Spleen (tissue), 11 donors: ENCODE data around the gene UQCRQ. TPM values are rescaled to one million over a fixed set of nuclear protein-coding genes. Genes with fewer than 3 reads are reported as not detected.
"Not testable (repeated sequence)": the region's sequence is repeated elsewhere in the genome, so short reads cannot be mapped to it uniquely, and the experiment has no call there.

Experiments
- DNase-seq: peaks from one replicate; pipeline ENCODE4 v3.0.0-alpha.2; 2020
- H3K27ac ChIP-seq, 8 donors: fragments of 200-600 bp; sonication (generic) in 7 of 8; 1 replicate in 4 of 8; 2 replicates in 4 of 8; pipeline versions ENCODE4 v1.5.0 to v1.8.0; 2016 to 2021; ENCODE audit warnings: inconsistent platforms in 4 of 8, mild to moderate bottlenecking in 4 of 8, moderate library complexity in 1 of 8
- H3K27me3 ChIP-seq, 7 donors: fragments of 200-600 bp; sonication (generic) in 6 of 7; replicated peaks in 1 of 7; 1 replicate in 4 of 7; 2 replicates in 3 of 7; pipeline versions ENCODE4 v1.5.0 to v1.8.0; 2016 to 2021; ENCODE audit warnings: inconsistent platforms in 3 of 7, mild to moderate bottlenecking in 1 of 7
- H3K36me3 ChIP-seq, 6 donors: fragments of 200-600 bp; sonication (generic) in 5 of 6; 1 replicate in 4 of 6; 2 replicates in 2 of 6; pipeline versions ENCODE4 v1.5.0 to v1.8.0; 2016 to 2021; ENCODE audit warnings: inconsistent platforms in 2 of 6
- H3K4me1 ChIP-seq, 6 donors: fragments of 200-600 bp; sonication (generic) in 5 of 6; 1 replicate in 3 of 6; 2 replicates in 3 of 6; pipeline versions ENCODE4 v1.5.0 to v1.8.0; 2016 to 2021; ENCODE audit warnings: inconsistent platforms in 3 of 6
- H3K4me3 ChIP-seq, 8 donors: fragments of 200-600 bp; sonication (generic) in 7 of 8; 1 replicate in 4 of 8; 2 replicates in 4 of 8; pipeline versions ENCODE4 v1.5.0 to v1.8.0; 2016 to 2021; ENCODE audit warnings: inconsistent platforms in 4 of 8, mild to moderate bottlenecking in 4 of 8, moderate library complexity in 2 of 8
- H3K9me3 ChIP-seq, 8 donors: fragments of 200-600 bp; sonication (generic) in 7 of 8; 1 replicate in 4 of 8; 2 replicates in 4 of 8; pipeline versions ENCODE4 v1.5.0 to v1.8.0; 2016 to 2021; ENCODE audit warnings: inconsistent platforms in 4 of 8
- POLR2A ChIP-seq, 3 donors: fragments of 450-650 bp; IDR thresholded peaks; one replicate each; pipeline ENCODE4 v1.5.1; 2017; ENCODE audit warnings: antibody characterized with exemption in 3 of 3, mild to moderate bottlenecking in 1 of 3
- POLR2AphosphoS5 ChIP-seq, 3 donors: sonication (generic); formaldehyde crosslinking; IDR thresholded peaks; one replicate each; pipeline ENCODE4 v1.5.1; 2017; ENCODE audit warnings: antibody characterized with exemption in 3 of 3
- WGBS, 5 donors: extraction: QIAGEN DNeasy Blood & Tissue Kit in 3 of 5; methylation state at CpG; one replicate each; pipeline versions ENCODE4 v1.1.5 to v1.1.7; 2013 to 2018; 5-methylcytosine and 5-hydroxymethylcytosine counted together
- intact Hi-C: fragments of 100-400 bp; cut with DNase I; formaldehyde crosslinking; loops from one replicate; pipeline ENCODE4 v1.15.0; 2023; ENCODE audit warnings: low total_unique reads
- polyA plus RNA-seq, 3 donors: library from polyadenylated mRNA; stranded (reverse); fragments of 200-250 nt; gene quantifications; one replicate each; pipeline ENCODE4 v1.2.1, GENCODE V29; 2013
- total RNA-seq, 7 donors: library from RNA; depleted of rRNA in 3 of 7; stranded (reverse); fragments of >200 nt in 3 of 7; fragmentation: NEBNext Ultra II Directional in 4 of 7; extraction: Animal tissue kit (Norgen Biotek cat#: 25700) in 4 of 7; gene quantifications; one replicate each; pipeline versions ENCODE4 v1.1.0 to v1.2.1, GENCODE V29; 2016 to 2021
- TF ChIP-seq, protein P1 (sequence below), 11 experiments: fragments of 200-600 bp in 7 of 11; fragments of 450-650 bp in 4 of 11; sonication (generic) in 4 of 11; IDR thresholded peaks in 8 of 11; conservative IDR thresholded peaks in 3 of 11; 1 replicate in 7 of 11; 2 replicates in 4 of 11; pipeline versions ENCODE4 v1.4.0 to v1.8.0; 2016 to 2021; ENCODE audit warnings: antibody characterized with exemption in 11 of 11, inconsistent platforms in 4 of 11, mild to moderate bottlenecking in 1 of 11
- donor health status: healthy with polysubstance abuse.
- donor health status: DM: no; HTN: no; CAD: no; lungs with moderate emphysema.
- donor health status: DM: no; HTN: no; CAD: no.
- donor health status: Bipolar disorder and iron deficiency.
- donor health status: healthy.
- donor health status: DM: no; HTN: no; CAD: no.
- donor health status: DM: yes; HTN: yes; CAD: no.

The UQCRQ gene
- total and polyA plus RNA-seq, 10 donors: 59.6 to 266 (median 164) TPM

DNA sequence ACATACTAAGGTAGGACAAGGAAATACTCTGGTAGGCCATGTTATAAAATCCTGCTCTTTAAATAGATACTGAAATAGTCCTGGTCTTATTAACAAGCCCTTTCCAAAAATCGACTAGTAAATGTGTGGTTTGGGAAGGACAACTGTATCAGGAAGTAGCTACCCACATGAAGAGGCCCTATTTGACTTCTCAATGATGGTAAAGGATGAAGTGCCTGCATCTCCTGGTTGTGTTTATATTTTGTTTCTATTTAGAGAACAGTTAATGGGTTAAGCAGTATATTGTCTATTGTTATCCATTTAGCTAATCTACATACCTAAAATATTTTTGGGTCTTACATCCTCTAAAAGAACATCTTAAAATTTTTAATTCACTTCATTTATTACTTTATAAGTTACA is 12.7 kb upstream of the UQCRQ start:
- no peaks in the 10 kb centered on the region for H3K27me3 ChIP-seq
- TF ChIP-seq POLR2AphosphoS5 (IDR thresholded peaks at IDR 0.05): no peak
- no peak for TF ChIP-seq POLR2A (IDR thresholded peaks at IDR 0.05)
- TF ChIP-seq, protein P1, sequence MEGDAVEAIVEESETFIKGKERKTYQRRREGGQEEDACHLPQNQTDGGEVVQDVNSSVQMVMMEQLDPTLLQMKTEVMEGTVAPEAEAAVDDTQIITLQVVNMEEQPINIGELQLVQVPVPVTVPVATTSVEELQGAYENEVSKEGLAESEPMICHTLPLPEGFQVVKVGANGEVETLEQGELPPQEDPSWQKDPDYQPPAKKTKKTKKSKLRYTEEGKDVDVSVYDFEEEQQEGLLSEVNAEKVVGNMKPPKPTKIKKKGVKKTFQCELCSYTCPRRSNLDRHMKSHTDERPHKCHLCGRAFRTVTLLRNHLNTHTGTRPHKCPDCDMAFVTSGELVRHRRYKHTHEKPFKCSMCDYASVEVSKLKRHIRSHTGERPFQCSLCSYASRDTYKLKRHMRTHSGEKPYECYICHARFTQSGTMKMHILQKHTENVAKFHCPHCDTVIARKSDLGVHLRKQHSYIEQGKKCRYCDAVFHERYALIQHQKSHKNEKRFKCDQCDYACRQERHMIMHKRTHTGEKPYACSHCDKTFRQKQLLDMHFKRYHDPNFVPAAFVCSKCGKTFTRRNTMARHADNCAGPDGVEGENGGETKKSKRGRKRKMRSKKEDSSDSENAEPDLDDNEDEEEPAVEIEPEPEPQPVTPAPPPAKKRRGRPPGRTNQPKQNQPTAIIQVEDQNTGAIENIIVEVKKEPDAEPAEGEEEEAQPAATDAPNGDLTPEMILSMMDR (IDR thresholded peaks at IDR 0.05 in 8 of 11, conservative IDR thresholded peaks at IDR 0.05 in 3 of 11): no peak
- DNase-seq: no peak

DNA sequence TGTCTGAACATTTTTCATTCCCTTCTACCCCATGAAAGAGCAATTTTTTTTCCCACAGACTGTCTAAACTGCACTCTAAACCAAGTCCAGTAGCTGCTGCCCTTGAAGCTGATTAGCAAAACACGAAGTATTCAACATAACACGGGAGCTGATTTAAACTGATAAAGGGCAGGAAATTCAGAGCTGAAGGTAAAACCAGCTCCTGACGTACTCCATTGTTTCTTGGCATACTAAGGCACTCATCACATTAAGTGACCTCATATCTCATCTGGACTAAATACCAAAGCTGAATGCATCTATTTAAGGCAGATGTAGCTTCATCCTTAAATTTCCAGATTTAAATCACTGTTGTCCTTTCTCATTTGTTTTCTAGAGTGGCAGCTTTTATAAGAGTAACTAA is 12.1 kb upstream of the UQCRQ start:
- no peak for TF ChIP-seq POLR2A (IDR thresholded peaks at IDR 0.05)
- TF ChIP-seq, protein P1 (IDR thresholded peaks at IDR 0.05 in 8 of 11, conservative IDR thresholded peaks at IDR 0.05 in 3 of 11): no peak
- TF ChIP-seq POLR2AphosphoS5 (IDR thresholded peaks at IDR 0.05): no peak
- no peak overlapping the region for H3K4me3 ChIP-seq
- DNase-seq: no peak
- intact Hi-C loops: no loop called here
- no peaks in the 10 kb centered on the region for H3K4me1 ChIP-seq
- WGBS, 5 donors: 37 to 63% (median 51%) methylated on average over 3 of the region's 3 CpGs
- no peak overlapping the region for H3K27ac ChIP-seq
- H3K36me3 ChIP-seq: no peaks in the 10 kb centered on the region
- no peaks in the 10 kb centered on the region for H3K9me3 ChIP-seq
- no peaks in the 10 kb centered on the region for H3K27me3 ChIP-seq

More for the DNA sequence above, 12.7 kb upstream of the UQCRQ start:
- Histone ChIP-seq H3K4me1 (no peaks in the 10 kb centered on the region), H3K4me3 (no peak overlapping the region), H3K36me3 (no peaks in the 10 kb centered on the region), H3K27ac (no peak overlapping the region), H3K9me3 (no peaks in the 10 kb centered on the region)
- 6 to 19% (median 13%) methylated on average over 1 of the region's 1 CpG for WGBS, 5 donors
- intact Hi-C loops: no loop called here

DNA sequence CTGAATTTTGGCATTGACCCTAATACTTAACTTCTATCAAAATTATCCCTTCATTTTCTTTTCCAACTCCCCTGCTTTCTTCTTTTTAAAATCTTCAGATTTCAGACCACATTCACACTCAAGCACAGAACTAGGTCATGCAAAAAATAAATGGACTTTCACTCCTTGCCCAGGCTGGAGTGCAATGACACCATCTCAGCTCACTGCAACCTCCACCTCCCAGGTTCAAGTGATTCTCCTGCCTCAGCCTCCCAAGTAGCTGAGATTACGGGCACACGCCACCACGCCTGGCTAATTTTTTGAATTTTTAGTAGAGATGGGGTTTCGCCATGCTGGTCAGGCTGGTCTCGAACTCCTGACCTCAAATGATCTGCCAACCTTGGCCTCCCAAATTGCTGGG is 11.4 kb upstream of the UQCRQ start:
- DNase-seq, H3K4me1 ChIP-seq, H3K4me3 ChIP-seq, H3K9me3 ChIP-seq, intact Hi-C loops, H3K36me3 ChIP-seq, H3K27me3 ChIP-seq, H3K27ac ChIP-seq: not testable (repeated sequence)
- WGBS, 5 donors: 94 to 98% (median 96%) methylated on average over 5 of the region's 5 CpGs

DNA sequence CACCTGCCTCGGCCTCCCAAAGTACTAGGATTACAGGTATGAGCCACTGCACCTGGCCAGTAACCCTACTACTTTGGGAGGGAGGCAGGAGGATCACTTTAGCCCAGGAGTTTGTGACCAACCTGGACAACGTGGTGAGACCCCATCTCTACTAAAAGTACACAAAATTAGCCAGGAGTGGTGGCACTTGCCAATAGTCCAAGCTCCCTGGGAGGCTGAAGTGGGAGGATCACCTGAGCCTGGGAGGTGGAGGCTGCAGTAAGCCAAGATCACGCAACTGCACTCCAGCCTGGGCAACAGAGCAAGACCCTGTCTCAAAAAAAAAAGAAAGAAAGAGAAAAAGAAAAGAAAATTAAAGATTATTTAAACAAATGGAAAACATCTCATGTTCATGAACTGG is 10.4 kb upstream of the UQCRQ start:
- Histone ChIP-seq H3K27me3 (no peaks in the 10 kb centered on the region), H3K4me1 (no peaks in the 10 kb centered on the region), H3K27ac (no peak overlapping the region), H3K36me3 (no peaks in the 10 kb centered on the region), H3K4me3 (no peak overlapping the region), H3K9me3 (no peaks in the 10 kb centered on the region)
- DNase-seq: no peak
- WGBS, 5 donors: 75 to 90% (median 83%) methylated on average over 3 of the region's 3 CpGs
- TF ChIP-seq, protein P1 (IDR thresholded peaks at IDR 0.05 in 8 of 11, conservative IDR thresholded peaks at IDR 0.05 in 3 of 11): no peak
- no peak for TF ChIP-seq POLR2AphosphoS5 (IDR thresholded peaks at IDR 0.05)
- intact Hi-C loops: no loop called here

DNA sequence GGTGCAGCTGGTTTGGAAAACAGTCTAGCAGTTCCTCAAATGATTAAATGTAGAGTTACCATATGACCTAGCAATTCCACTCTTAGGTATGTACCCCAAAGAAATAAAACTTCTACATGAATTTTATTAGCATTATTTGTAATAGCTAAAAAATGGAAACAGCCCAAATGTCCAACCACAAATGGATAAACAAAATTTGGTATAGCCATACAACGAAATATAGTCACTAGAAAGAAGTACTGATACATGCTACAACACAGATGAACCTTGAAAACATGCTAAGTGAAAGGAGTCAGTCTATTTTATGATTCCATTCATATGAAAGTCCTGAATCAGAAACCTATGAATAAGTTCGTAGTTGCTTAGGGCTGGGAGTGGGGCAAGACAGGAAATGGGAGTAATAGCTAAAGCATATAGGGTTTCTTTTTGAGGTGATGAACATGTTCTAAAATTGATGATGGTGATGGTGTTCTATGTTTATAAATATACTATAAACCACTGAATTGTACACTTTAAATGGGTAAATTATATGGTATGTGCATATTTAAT is 6.5 kb upstream of the UQCRQ start:
- TF ChIP-seq POLR2A (IDR thresholded peaks at IDR 0.05) (no peak), POLR2AphosphoS5 (IDR thresholded peaks at IDR 0.05) (no peak)
- TF ChIP-seq, protein P1 (IDR thresholded peaks at IDR 0.05 in 8 of 11, conservative IDR thresholded peaks at IDR 0.05 in 3 of 11): no peak
- no peak for DNase-seq
- H3K9me3 ChIP-seq: no peaks in the 10 kb centered on the region
- intact Hi-C loops: no loop called here
- no peaks in the 10 kb centered on the region for H3K36me3 ChIP-seq
- no peak overlapping the region for H3K4me3 ChIP-seq
- no peaks in the 10 kb centered on the region for H3K27me3 ChIP-seq
- WGBS, 5 donors: 67 to 86% (median 74%) methylated on average over 2 of the region's 2 CpGs
- H3K27ac ChIP-seq: no peak overlapping the region
- no peaks in the 10 kb centered on the region for H3K4me1 ChIP-seq
